Mesenchymal stem cell (in vitro differentiated cells and primary cell): ENCODE measurements around the gene PTX4.

Source experiments
- DNase-seq: peaks from one replicate; pipeline ENCODE4 v3.0.0-alpha.2; 2013
- H2AFZ ChIP-seq: one replicate; pipeline ENCODE4 v1.6.1; 2013; ENCODE audit warnings: low read depth, mild to moderate bottlenecking, control low read depth, inconsistent platforms, low read length, moderate library complexity
- H2AK5ac ChIP-seq: 2 replicates; pipeline ENCODE4 v1.6.1; 2013; ENCODE audit warnings: low read length, moderate library complexity, mild to moderate bottlenecking, inconsistent platforms; ENCODE audit not compliant: severe bottlenecking
- H2BK120ac ChIP-seq: one replicate; pipeline ENCODE4 v1.6.1; 2013; ENCODE audit warnings: low read depth, mild to moderate bottlenecking, inconsistent platforms, low read length, moderate library complexity
- H2BK12ac ChIP-seq, 2 experiments: one replicate each; pipeline ENCODE4 v1.6.1; 2013; ENCODE audit warnings: inconsistent platforms in 2 of 2, low read length in 2 of 2, mild to moderate bottlenecking in 2 of 2, moderate library complexity in 2 of 2, control low read depth in 1 of 2
- H2BK15ac ChIP-seq: one replicate; pipeline ENCODE4 v1.6.1; 2013; ENCODE audit warnings: mild to moderate bottlenecking, low read depth, inconsistent platforms; ENCODE audit not compliant: poor library complexity, severe bottlenecking
- H2BK5ac ChIP-seq: 2 replicates; pipeline ENCODE4 v1.6.1; 2013; ENCODE audit warnings: low read depth, mild to moderate bottlenecking, low read length, control low read depth, inconsistent platforms; ENCODE audit not compliant: poor library complexity, severe bottlenecking
- H3K14ac ChIP-seq, 2 experiments: one replicate each; pipeline ENCODE4 v1.6.1; 2013; ENCODE audit warnings: inconsistent platforms in 2 of 2, low read length in 2 of 2, control low read depth in 1 of 2, mild to moderate bottlenecking in 1 of 2, moderate library complexity in 1 of 2
- H3K18ac ChIP-seq, 2 experiments: one replicate each; pipeline ENCODE4 v1.6.1; 2013; ENCODE audit warnings: inconsistent platforms in 2 of 2, low read length in 2 of 2, control low read depth in 1 of 2, low read depth in 1 of 2, mild to moderate bottlenecking in 1 of 2
- H3K23ac ChIP-seq, 2 experiments: one replicate each; pipeline ENCODE4 v1.6.1; 2013; ENCODE audit warnings: inconsistent platforms in 2 of 2, low read length in 2 of 2, mild to moderate bottlenecking in 2 of 2, moderate library complexity in 2 of 2, control low read depth in 1 of 2
- H3K27ac ChIP-seq: 2 replicates; pipeline ENCODE4 v1.5.1; 2013; ENCODE audit warnings: mild to moderate bottlenecking, moderate library complexity, low read length, control low read depth, inconsistent platforms; ENCODE audit not compliant: poor library complexity, severe bottlenecking
- H3K27me3 ChIP-seq, 2 experiments: 2 replicates each; pipeline versions ENCODE4 v1.6.1 to v1.7.0; 2013; ENCODE audit warnings: low read length in 2 of 2, mild to moderate bottlenecking in 2 of 2, moderate library complexity in 2 of 2, control low read depth in 1 of 2, inconsistent platforms in 1 of 2; ENCODE audit not compliant: control insufficient read depth in 1 of 2, insufficient read depth in 1 of 2
- H3K36me3 ChIP-seq, 2 experiments: 2 replicates each; pipeline versions ENCODE4 v1.6.1 to v1.7.0; 2013; ENCODE audit warnings: low read length in 2 of 2, control low read depth in 1 of 2, inconsistent platforms in 1 of 2, low read depth in 1 of 2, mild to moderate bottlenecking in 1 of 2; ENCODE audit not compliant: insufficient read depth in 2 of 2, control insufficient read depth in 1 of 2
- H3K4ac ChIP-seq, 2 experiments: one replicate each; pipeline ENCODE4 v1.6.1; 2013; ENCODE audit warnings: inconsistent platforms in 2 of 2, low read length in 2 of 2, mild to moderate bottlenecking in 2 of 2, moderate library complexity in 2 of 2, control low read depth in 1 of 2, low read depth in 1 of 2
- H3K4me1 ChIP-seq: 2 replicates; pipeline ENCODE4 v1.6.1; 2013; ENCODE audit warnings: low read depth, low read length, control low read depth; ENCODE audit not compliant: control insufficient read depth, insufficient read depth
- H3K4me2 ChIP-seq: 2 replicates; pipeline ENCODE4 v1.6.1; 2013; ENCODE audit warnings: low read length, mild to moderate bottlenecking, inconsistent platforms; ENCODE audit not compliant: poor library complexity, severe bottlenecking
- H3K4me3 ChIP-seq, 2 experiments: 2 replicates each; pipeline versions ENCODE4 v1.5.1 to v1.7.0; 2013; ENCODE audit warnings: low read length in 2 of 2, mild to moderate bottlenecking in 2 of 2, control low read depth in 1 of 2, low read depth in 1 of 2; ENCODE audit not compliant: insufficient read depth in 1 of 2
- H3K79me1 ChIP-seq: replicated peaks from 2 replicates; pipeline ENCODE4 v1.6.1; 2013; ENCODE audit warnings: mild to moderate bottlenecking, control low read depth, low read length, inconsistent platforms; ENCODE audit not compliant: poor library complexity, severe bottlenecking
- H3K9ac ChIP-seq: 2 replicates; pipeline ENCODE4 v1.7.0; 2013; ENCODE audit warnings: mild to moderate bottlenecking, low read length, moderate library complexity
- H3K9me3 ChIP-seq: 2 replicates; pipeline ENCODE4 v1.7.0; 2013; ENCODE audit warnings: mild to moderate bottlenecking, low read length; ENCODE audit not compliant: control insufficient read depth
- H4K8ac ChIP-seq: one replicate; pipeline ENCODE4 v1.6.1; 2013; ENCODE audit warnings: inconsistent platforms, mild to moderate bottlenecking, low read length, moderate library complexity
- H4K91ac ChIP-seq: one replicate; pipeline ENCODE4 v1.6.1; 2013; ENCODE audit warnings: mild to moderate bottlenecking, low read length, inconsistent platforms
- WGBS: methylation state at CpG from one replicate; pipeline ENCODE4 v1.1.7; 2013; ENCODE audit warnings: mixed read lengths; 5-methylcytosine and 5-hydroxymethylcytosine counted together

The PTX4 gene

DNA sequence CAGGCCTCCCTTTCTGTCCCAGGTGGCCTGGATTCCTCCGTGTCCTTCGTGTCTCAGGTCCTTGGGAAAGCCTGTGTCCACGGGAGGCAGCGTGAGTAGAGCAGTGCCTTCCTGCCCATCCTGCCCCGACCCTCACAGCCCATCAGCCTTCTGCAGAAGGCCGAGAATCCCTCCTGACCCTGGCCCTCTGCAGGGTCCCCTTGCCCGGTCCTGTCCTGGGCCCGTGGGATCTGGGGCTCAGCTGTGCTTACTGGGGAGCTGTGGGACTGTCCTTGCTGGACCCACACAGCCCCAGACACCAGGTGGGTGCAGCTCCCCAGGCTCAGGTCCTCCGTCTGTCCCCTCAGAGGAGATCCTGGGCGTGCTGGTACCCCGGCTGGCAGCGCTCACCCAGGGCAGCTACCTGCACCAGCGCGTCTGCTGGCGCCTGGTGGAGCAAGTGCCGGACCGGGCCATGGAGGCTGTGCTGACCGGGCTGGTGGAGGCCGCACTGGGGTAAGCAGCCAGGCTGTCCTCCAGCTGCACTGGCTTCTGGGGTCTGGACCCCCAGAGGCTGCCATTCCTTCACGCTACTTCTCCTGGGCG is 8.4 kb upstream of the PTX4 start:
- Histone ChIP-seq H2BK12ac (no peak overlapping the region), H3K4ac (no peak overlapping the region), H3K14ac (no peak overlapping the region), H3K36me3 (peaks cover 60 to 70% of the 10 kb centered on the region in 2 experiments), H2BK120ac (no peak overlapping the region), H4K91ac (no peak overlapping the region), H3K79me1 (peaks cover 49% of the 10 kb centered on the region), H3K27ac (no peak overlapping the region), H3K27me3 (no peaks in the 10 kb centered on the region), H3K4me2 (no peak overlapping the region), H2BK15ac (no peak overlapping the region), H2BK5ac (no peak overlapping the region), H3K18ac (no peak overlapping the region), H2AFZ (no peak overlapping the region), H3K4me3 (no peak overlapping the region), H3K23ac (no peak overlapping the region), H3K9ac (no peak overlapping the region), H3K4me1 (peaks cover 18% of the 10 kb centered on the region), H2AK5ac (no peak overlapping the region), H4K8ac (no peak overlapping the region), H3K9me3 (no peaks in the 10 kb centered on the region)
- WGBS: 93% methylated on average over 21 of the region's 21 CpGs
- DNase-seq: no peak

- Histone ChIP-seq H3K4me3 (no peak overlapping the region), H3K79me1 (peaks cover 47% of the 10 kb centered on the region), H3K4ac (no peak overlapping the region), H2BK15ac (no peak overlapping the region), H2AFZ (no peak overlapping the region), H3K9ac (no peak overlapping the region), H3K27me3 (no peaks in the 10 kb centered on the region), H3K9me3 (no peaks in the 10 kb centered on the region), H3K4me2 (no peak overlapping the region), H2BK12ac (no peak overlapping the region), H3K23ac (no peak overlapping the region), H3K36me3 (peaks cover 53 to 64% of the 10 kb centered on the region in 2 experiments), H3K27ac (no peak overlapping the region), H3K14ac (no peak overlapping the region), H3K18ac (no peak overlapping the region), H3K4me1 (peaks cover 18% of the 10 kb centered on the region), H2AK5ac (no peak overlapping the region), H4K91ac (no peak overlapping the region), H4K8ac (no peak overlapping the region), H2BK5ac (no peak overlapping the region), H2BK120ac (no peak overlapping the region)
- DNase-seq: no peak
- WGBS: 97% methylated on average over 25 of the region's 25 CpGs
Measured at GRCh38 chr16:1496464-1496863, 7.7 kb upstream of the PTX4 start.

GRCh38 chr16:1495889-1496262 is 7.1 kb upstream of the PTX4 start:
- Histone ChIP-seq H3K9me3 (no peaks in the 10 kb centered on the region), H3K36me3 (peaks cover 47 to 58% of the 10 kb centered on the region in 2 experiments), H2AFZ (no peak overlapping the region), H2BK120ac (no peak overlapping the region), H4K91ac (no peak overlapping the region), H3K4me1 (peaks cover 18% of the 10 kb centered on the region), H2BK15ac (no peak overlapping the region), H3K9ac (no peak overlapping the region), H3K27me3 (no peaks in the 10 kb centered on the region), H3K18ac (no peak overlapping the region), H2BK12ac (no peak overlapping the region), H3K4me3 (no peak overlapping the region), H2BK5ac (no peak overlapping the region), H2AK5ac (no peak overlapping the region), H3K79me1 (peaks cover 43% of the 10 kb centered on the region), H3K4me2 (no peak overlapping the region), H3K14ac (no peak overlapping the region), H4K8ac (no peak overlapping the region), H3K4ac (no peak overlapping the region), H3K23ac (no peak overlapping the region), H3K27ac (no peak overlapping the region)
- 96% methylated on average over 25 of the region's 25 CpGs for WGBS
- DNase-seq: no peak

DNA sequence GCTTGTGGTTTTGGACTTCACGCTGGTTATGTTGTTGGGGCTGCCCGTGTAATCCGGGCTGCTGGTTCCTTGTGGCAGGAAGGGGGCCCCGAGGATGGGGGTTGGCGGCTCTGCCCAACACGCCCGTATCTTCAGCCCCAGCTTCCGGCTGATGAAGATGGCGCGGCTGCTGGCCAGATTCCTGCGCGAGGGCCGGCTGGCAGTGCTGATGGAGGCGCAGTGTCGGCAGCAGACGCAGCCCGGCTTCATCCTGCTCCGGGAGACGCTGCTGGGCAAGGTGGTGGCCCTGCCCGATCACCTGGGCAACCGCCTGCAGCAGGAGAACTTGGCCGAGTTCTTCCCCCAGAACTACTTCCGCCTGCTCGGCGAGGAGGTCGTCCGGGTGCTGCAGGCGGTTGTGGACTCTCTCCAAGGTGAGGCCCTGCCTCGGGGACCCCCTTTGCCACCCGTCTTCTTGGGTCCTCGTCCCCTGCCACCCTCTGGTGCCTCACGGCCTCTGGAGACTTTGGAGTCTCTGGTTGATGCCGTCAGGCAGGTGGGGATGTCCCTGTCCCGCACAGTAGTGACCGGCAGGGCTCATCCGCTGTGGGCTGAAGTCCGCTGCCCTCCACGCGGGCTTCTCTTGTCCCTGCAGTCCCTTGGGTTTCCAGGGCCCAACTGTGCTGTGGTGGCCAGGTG is 6.6 kb upstream of the PTX4 start:
- Histone ChIP-seq H3K79me1 (peaks cover 40% of the 10 kb centered on the region), H2BK12ac (no peak overlapping the region), H3K4me3 (no peak overlapping the region), H2BK5ac (no peak overlapping the region), H3K18ac (no peak overlapping the region), H2BK15ac (no peak overlapping the region), H4K8ac (no peak overlapping the region), H2AK5ac (no peak overlapping the region), H3K4me1 (peaks cover 18% of the 10 kb centered on the region), H3K23ac (no peak overlapping the region), H3K4me2 (no peak overlapping the region), H3K14ac (no peak overlapping the region), H3K36me3 (peaks cover 46 to 52% of the 10 kb centered on the region in 2 experiments), H2AFZ (no peak overlapping the region), H3K27me3 (no peaks in the 10 kb centered on the region), H2BK120ac (no peak overlapping the region), H4K91ac (no peak overlapping the region), H3K27ac (no peak overlapping the region), H3K4ac (no peak overlapping the region), H3K9me3 (no peaks in the 10 kb centered on the region), H3K9ac (no peak overlapping the region)
- WGBS: 96% methylated on average over 38 of the region's 39 CpGs
- DNase-seq: no peak
